HL-60 (cell line): Measurements from ENCODE around the gene PPP1R14C.

Experiments used
- DNase-seq, 2 experiments: peaks; one replicate each; pipeline ENCODE4 v3.0.0-alpha.2; 2010 to 2020; ENCODE audit warnings: low read depth in 1 of 2, low spot score in 1 of 2
- H3K27ac ChIP-seq: fragments of 250-450 bp; sonication (Bioruptor Pico); replicated peaks from 2 replicates; pipeline ENCODE4 v1.5.1; 2020; ENCODE audit warnings: mild to moderate bottlenecking, moderate library complexity
- H3K27me3 ChIP-seq: fragments of 250-450 bp; sonication (Bioruptor Pico); 2 replicates; pipeline ENCODE4 v1.5.1; 2021; ENCODE audit warnings: mild to moderate bottlenecking, moderate library complexity; ENCODE audit not compliant: insufficient read depth, poor library complexity, severe bottlenecking
- H3K4me3 ChIP-seq: replicated peaks from 2 replicates; pipeline ENCODE4 v1.5.1; 2011; ENCODE audit warnings: mild to moderate bottlenecking, control low read depth, low read length; ENCODE audit not compliant: insufficient read depth
- CTCF ChIP-seq: IDR thresholded peaks from one replicate; pipeline ENCODE4 v1.5.1; 2011; ENCODE audit warnings: low read length, control low read depth, inconsistent platforms; ENCODE audit not compliant: insufficient read depth
- GABPA ChIP-seq: IDR thresholded peaks from 2 replicates; pipeline ENCODE4 v1.6.1; 2012; ENCODE audit warnings: low read depth
- POLR2AphosphoS5 ChIP-seq: IDR thresholded peaks from 2 replicates; pipeline ENCODE4 v1.6.1; 2012; ENCODE audit warnings: low read depth
- REST ChIP-seq: IDR thresholded peaks from 2 replicates; pipeline ENCODE4 v1.6.1; 2012; ENCODE audit warnings: low read depth; ENCODE audit not compliant: insufficient replicate concordance
- SPI1 ChIP-seq: IDR thresholded peaks from 2 replicates; pipeline ENCODE4 v1.6.1; 2012; ENCODE audit warnings: low read depth, mild to moderate bottlenecking, borderline replicate concordance

The PPP1R14C gene

GRCh38 chr6:150272976-150273315 lies 130.1 kb downstream of the PPP1R14C start:
- no peaks in the 10 kb centered on the region for H3K27me3 ChIP-seq
- no peak overlapping the region for H3K27ac ChIP-seq
- TF ChIP-seq POLR2AphosphoS5 (no peak), CTCF (no peak), SPI1 (no peak), REST (no peak), GABPA (no peak)
- no peak overlapping the region for H3K4me3 ChIP-seq
- DNase-seq = no peak

- no peak for DNase-seq
- Histone ChIP-seq H3K27me3 (no peaks in the 10 kb centered on the region), H3K4me3 (no peak overlapping the region), H3K27ac (no peak overlapping the region)
- TF ChIP-seq SPI1 (no peak), CTCF (no peak), GABPA (no peak), REST (no peak), POLR2AphosphoS5 (no peak)
These were observed 130.8 kb downstream of the PPP1R14C start for GRCh38 chr6:150273457-150274309.

GRCh38 chr6:150275489-150275888 lies 132.6 kb downstream of the PPP1R14C start:
- Histone ChIP-seq H3K27me3 (no peaks in the 10 kb centered on the region), H3K27ac (no peak overlapping the region), H3K4me3 (no peak overlapping the region)
- TF ChIP-seq REST (no peak), GABPA (no peak), POLR2AphosphoS5 (no peak)
- DNase-seq = no peak
